ENCODE measurements around the gene EML4. TPM values are rescaled to one million over a fixed set of nuclear protein-coding genes. Genes with fewer than 3 reads are reported as not detected.

Gene EML4
- total RNA-seq, 2 donors from 2014 or later = 4.4 to 9.3 TPM

DNA sequence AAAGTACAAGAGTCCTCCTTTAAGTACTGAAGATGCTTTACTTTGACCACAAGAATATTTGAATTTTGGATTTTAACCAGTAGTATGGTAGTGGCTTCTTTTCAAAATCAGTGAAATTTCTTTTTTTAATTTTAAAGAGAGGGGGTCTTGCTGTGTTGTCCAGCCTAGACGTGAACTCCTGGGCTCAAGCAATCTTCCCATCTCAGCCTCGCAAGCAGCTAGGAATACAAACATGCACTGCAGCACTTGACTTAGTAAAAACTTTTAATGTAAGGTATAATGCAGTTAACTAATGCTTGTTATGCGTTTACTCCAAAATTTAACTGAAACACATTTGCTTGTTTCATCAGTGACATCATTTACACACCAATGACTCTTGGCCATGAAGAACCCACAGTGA lies 49.6 kb downstream of the EML4 start:
- TF ChIP-seq CTCF (IDR thresholded peaks at IDR 0.05) = no peak
- DNase-seq (ENCODE audit: low spot score) = no peak
- no peaks in the 10 kb centered on the region for H3K9me3 ChIP-seq
- H3K27ac ChIP-seq = no peak overlapping the region
- no peak overlapping the region for H3K4me3 ChIP-seq
- peaks cover 0 to 8% of the 10 kb centered on the region in 2 donors for H3K4me1 ChIP-seq
- no peaks in the 10 kb centered on the region for H3K36me3 ChIP-seq
- H3K27me3 ChIP-seq = no peaks in the 10 kb centered on the region

DNA sequence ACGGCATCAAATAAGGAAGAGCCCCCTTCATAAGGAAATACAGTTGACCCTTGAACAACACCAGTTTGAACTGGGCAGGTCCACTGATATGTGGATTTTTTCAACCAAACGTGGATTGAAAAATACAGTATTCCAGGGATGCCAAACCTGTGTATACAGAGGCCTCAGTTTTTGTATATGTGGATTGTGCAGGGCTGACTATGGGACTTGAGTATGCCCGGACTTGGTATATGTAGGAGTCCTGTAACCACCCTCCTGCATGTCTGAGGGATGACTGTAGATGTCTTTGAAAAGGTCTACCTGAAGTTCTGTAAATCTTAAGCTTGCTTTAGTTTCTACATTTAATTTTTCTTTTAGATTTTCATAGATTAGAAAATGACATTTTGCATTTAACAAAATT lies 50.0 kb downstream of the EML4 start:
- H3K4me3 ChIP-seq = no peak overlapping the region
- H3K27ac ChIP-seq = no peak overlapping the region
- peaks cover 0 to 12% of the 10 kb centered on the region in 2 donors for H3K4me1 ChIP-seq
- H3K27me3 ChIP-seq = no peaks in the 10 kb centered on the region
- no peaks in the 10 kb centered on the region for H3K9me3 ChIP-seq
- H3K36me3 ChIP-seq = no peaks in the 10 kb centered on the region
- TF ChIP-seq CTCF (IDR thresholded peaks at IDR 0.05) = no peak
- DNase-seq (ENCODE audit: low spot score) = no peak

DNA sequence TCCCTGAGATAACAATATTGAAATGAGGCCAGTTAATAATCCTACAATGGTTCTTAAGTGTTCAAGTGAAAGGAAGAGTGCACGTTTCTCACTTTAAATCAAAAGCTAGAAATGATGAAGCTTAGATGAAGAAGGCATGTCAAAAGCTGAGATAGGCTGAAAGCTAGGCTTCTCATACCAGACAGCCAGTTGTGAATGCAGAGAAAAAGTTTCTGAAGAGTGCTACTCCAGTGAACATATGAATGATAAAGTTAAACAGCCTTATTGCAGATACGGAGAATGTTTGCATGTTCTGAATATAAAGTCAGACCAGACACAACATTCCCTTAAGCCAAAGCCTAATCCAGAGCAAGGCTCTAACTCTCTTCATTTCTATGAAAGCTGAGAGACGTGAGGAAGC lies 51.4 kb downstream of the EML4 start:
- Histone ChIP-seq H3K27ac (no peak overlapping the region), H3K36me3 (no peaks in the 10 kb centered on the region), H3K27me3 (no peaks in the 10 kb centered on the region), H3K4me1 (peaks cover 0 to 14% of the 10 kb centered on the region in 2 donors), H3K4me3 (no peak overlapping the region), H3K9me3 (no peaks in the 10 kb centered on the region)
- no peak for TF ChIP-seq CTCF (IDR thresholded peaks at IDR 0.05)
- no peak for DNase-seq (ENCODE audit: low spot score)

DNA sequence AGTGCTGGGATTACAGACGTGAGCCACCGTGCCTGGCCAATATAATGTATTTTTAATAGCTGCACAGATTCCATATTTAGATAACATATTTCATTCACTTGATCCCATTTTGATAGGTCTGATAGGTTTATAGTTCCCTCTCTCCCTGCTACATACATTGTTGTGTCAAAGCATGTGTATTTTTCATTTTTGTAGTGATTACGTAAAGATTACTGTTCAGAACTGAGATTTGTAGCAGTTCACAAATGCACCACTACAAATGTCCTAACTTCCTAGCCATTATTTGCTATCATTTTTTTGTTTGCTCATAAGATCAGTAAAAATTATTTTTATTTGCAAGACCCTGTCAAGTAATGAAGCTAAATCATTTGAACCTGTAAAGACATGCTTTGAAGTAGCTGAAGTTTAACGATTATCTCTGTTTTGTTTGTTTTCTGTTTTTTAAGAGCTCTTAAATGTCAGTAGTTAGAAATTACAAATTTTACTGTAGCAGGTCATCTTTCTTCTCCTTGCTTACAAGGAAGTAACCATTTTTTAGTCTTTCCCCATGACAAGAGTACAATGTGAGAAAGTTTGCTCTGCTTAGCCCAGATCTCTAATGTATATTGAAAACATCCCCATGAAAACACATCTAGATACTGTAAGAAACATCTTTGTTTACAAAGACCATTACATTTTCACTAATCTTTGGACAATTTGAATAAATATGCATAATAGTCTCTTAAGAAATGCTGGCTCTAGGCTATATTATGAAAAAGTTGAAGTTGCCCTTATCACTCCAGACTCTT lies 54.1 kb downstream of the EML4 start:
- H3K27ac ChIP-seq = no peak overlapping the region
- no peaks in the 10 kb centered on the region for H3K27me3 ChIP-seq
- TF ChIP-seq CTCF (IDR thresholded peaks at IDR 0.05) = no peak
- DNase-seq (ENCODE audit: low spot score) = no peak
- no peak overlapping the region for H3K4me3 ChIP-seq
- H3K4me1 ChIP-seq = peaks cover 0 to 10% of the 10 kb centered on the region in 2 donors
- H3K9me3 ChIP-seq = no peaks in the 10 kb centered on the region
- H3K36me3 ChIP-seq = no peaks in the 10 kb centered on the region

- no peaks in the 10 kb centered on the region for H3K27me3 ChIP-seq
- H3K27ac ChIP-seq = no peak overlapping the region
- no peak for TF ChIP-seq CTCF (IDR thresholded peaks at IDR 0.05)
- peaks cover 0 to 10% of the 10 kb centered on the region in 2 donors for H3K4me1 ChIP-seq
- H3K36me3 ChIP-seq = no peaks in the 10 kb centered on the region
- no peak overlapping the region for H3K4me3 ChIP-seq
- no peaks in the 10 kb centered on the region for H3K9me3 ChIP-seq
- no peak for DNase-seq (ENCODE audit: low spot score)
These were observed 54.7 kb downstream of the EML4 start for GRCh38 chr2:42223855-42224268.
